SU-DHL-6 (cell line): ENCODE measurements around the gene DIS3L2.

Experiments used
- EZH2phosphoT487 ChIP-seq: fragments of 200-600 bp; sonication (generic), shearing (Covaris generic); conservative IDR thresholded peaks from 2 replicates; pipeline ENCODE4 v1.6.1; 2018; ENCODE audit warnings: mild to moderate bottlenecking, antibody characterized with exemption, low read length, moderate library complexity, mixed read lengths
- TF ChIP-seq, protein P1 (sequence below): fragments of 200-600 bp; sonication (generic); IDR thresholded peaks from one replicate; pipeline ENCODE4 v1.5.1; 2017; ENCODE audit warnings: antibody characterized with exemption, mild to moderate bottlenecking, low read length, moderate library complexity; ENCODE audit not compliant: insufficient read depth, poor library complexity, severe bottlenecking

DNA sequence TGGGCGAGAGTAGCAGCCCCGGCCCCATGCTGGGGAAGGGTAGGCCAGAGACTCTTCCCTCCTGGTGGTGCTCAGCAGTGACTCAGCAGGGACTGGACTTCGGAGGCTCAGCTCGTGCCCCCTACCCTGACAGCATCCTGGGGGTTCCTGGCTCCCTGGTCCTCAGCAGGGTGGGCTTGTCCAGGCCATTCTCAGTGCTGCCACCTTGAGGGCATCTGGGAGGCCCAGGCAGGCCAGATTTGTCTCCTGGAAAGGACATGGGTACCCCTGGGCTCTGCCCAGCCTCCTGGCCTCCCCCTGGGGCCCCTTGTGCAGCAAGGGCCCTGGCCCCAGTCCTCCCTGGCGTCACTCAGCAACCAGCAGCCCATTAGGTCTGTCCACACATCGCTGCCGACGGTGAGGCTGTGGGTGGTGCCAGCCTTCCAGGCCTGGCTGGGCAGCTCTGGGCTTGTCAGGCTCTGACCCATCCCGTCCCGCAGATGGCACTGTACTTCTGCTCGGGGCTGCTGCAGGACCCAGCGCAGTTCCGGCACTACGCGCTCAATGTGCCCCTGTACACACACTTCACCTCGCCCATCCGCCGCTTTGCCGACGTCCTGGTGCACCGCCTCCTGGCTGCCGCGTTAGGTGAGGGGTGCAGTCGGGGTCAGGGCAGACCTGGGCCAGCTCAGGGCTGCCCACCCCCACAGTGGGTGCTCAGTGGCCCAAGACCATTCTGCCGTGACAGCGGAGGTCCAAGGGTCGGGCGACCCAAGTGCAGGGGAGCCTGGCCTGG is 372.0 kb downstream of the DIS3L2 start:
- TF ChIP-seq, protein P1, sequence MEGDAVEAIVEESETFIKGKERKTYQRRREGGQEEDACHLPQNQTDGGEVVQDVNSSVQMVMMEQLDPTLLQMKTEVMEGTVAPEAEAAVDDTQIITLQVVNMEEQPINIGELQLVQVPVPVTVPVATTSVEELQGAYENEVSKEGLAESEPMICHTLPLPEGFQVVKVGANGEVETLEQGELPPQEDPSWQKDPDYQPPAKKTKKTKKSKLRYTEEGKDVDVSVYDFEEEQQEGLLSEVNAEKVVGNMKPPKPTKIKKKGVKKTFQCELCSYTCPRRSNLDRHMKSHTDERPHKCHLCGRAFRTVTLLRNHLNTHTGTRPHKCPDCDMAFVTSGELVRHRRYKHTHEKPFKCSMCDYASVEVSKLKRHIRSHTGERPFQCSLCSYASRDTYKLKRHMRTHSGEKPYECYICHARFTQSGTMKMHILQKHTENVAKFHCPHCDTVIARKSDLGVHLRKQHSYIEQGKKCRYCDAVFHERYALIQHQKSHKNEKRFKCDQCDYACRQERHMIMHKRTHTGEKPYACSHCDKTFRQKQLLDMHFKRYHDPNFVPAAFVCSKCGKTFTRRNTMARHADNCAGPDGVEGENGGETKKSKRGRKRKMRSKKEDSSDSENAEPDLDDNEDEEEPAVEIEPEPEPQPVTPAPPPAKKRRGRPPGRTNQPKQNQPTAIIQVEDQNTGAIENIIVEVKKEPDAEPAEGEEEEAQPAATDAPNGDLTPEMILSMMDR, result peak; percentile 45
- no peak for TF ChIP-seq EZH2phosphoT487
